Panc1 (cell line): Measurements from ENCODE around the gene PRAMEF1.

Experiments
- POLR2AphosphoS5 ChIP-seq: IDR thresholded peaks from 2 replicates; pipeline ENCODE4 v1.6.1; 2012; ENCODE audit warnings: mild to moderate bottlenecking, low read depth, low read length, moderate library complexity
- REST ChIP-seq, 2 experiments: IDR thresholded peaks; 2 replicates each; pipeline ENCODE4 v1.6.1; 2011 to 2012; ENCODE audit warnings: low read depth in 2 of 2, control low read depth in 1 of 2, low read length in 1 of 2, mild to moderate bottlenecking in 1 of 2, moderate library complexity in 1 of 2; ENCODE audit not compliant: insufficient read depth in 1 of 2
- SIN3A ChIP-seq: IDR thresholded peaks from 2 replicates; pipeline ENCODE4 v1.6.1; 2012; ENCODE audit warnings: low read depth, mild to moderate bottlenecking, low read length, moderate library complexity, borderline replicate concordance; ENCODE audit not compliant: insufficient read depth
- TCF7L2 ChIP-seq: IDR thresholded peaks from 2 replicates; pipeline ENCODE4 v1.6.1; 2011; ENCODE audit warnings: mild to moderate bottlenecking, low read depth, low read length, inconsistent platforms
- TF ChIP-seq, protein P1 (sequence below): fragments of 450-650 bp; IDR thresholded peaks from 2 replicates; pipeline ENCODE4 v1.5.1; 2017; ENCODE audit warnings: mild to moderate bottlenecking

DNA sequence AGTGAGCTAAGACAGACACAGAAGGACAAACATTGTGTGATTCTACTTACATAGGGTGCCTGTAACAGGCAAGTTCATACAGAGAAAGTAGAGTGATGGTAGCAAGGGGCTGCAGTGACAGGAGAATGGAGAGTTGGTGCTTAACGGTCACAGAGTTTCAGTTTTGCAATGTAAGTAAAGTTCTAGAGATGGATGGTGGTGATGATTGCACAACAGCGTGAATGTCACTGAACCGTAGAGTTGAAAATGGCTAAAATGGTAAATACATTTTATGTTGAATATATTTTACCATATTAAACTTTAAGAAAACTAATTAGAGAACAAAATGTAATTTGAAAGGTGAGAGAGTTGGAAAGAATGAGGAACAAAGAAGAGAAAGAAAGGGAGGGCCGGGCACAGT lies 36.5 kb upstream of the PRAMEF1 start:
- TF ChIP-seq, protein P1, sequence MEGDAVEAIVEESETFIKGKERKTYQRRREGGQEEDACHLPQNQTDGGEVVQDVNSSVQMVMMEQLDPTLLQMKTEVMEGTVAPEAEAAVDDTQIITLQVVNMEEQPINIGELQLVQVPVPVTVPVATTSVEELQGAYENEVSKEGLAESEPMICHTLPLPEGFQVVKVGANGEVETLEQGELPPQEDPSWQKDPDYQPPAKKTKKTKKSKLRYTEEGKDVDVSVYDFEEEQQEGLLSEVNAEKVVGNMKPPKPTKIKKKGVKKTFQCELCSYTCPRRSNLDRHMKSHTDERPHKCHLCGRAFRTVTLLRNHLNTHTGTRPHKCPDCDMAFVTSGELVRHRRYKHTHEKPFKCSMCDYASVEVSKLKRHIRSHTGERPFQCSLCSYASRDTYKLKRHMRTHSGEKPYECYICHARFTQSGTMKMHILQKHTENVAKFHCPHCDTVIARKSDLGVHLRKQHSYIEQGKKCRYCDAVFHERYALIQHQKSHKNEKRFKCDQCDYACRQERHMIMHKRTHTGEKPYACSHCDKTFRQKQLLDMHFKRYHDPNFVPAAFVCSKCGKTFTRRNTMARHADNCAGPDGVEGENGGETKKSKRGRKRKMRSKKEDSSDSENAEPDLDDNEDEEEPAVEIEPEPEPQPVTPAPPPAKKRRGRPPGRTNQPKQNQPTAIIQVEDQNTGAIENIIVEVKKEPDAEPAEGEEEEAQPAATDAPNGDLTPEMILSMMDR, result no peak
- TF ChIP-seq POLR2AphosphoS5, result no peak
- TF ChIP-seq SIN3A, result no peak
- no peak for TF ChIP-seq REST (IDR thresholded peaks at IDR 0.05; ENCODE audit: insufficient read depth in 1 of 2, low read depth in 2 of 2, low read length in 1 of 2)
- TF ChIP-seq TCF7L2, result no peak
